ENCODE data around the gene ITPKC. TPM values are rescaled to one million over a fixed set of nuclear protein-coding genes. Genes with fewer than 3 reads are reported as not detected.

ITPKC gene
- total and polyA plus RNA-seq, 3 experiments from 2014 or later: 5.5 to 8.9 (median 5.7) TPM

- Histone ChIP-seq H3K27ac (ENCODE audit: low read depth, low read length) (no peak overlapping the region), H3K4me3 (ENCODE audit: low read length) (no peak overlapping the region), H3K4me1 (ENCODE audit: insufficient read depth, low read length) (no peaks in the 10 kb centered on the region), H3K27me3 (ENCODE audit: insufficient read depth, low read length, poor library complexity, severe bottlenecking) (no peaks in the 10 kb centered on the region), H3K9me3 (ENCODE audit: low read length) (peaks cover 3% of the 10 kb centered on the region), H3K36me3 (ENCODE audit: insufficient read depth, low read length) (no peaks in the 10 kb centered on the region)
- no peaks in the 10 kb centered on the region for H3K4me1 Mint-ChIP-seq
- POLR2A ChIA-PET: no interaction called here
- DNase-seq: no peak
- CTCF ChIA-PET: interaction anchor here (1.5 kb wide), 1 partner anchor 13 kb away, joined by 3 read pairs; no protein-coding TSS in a partner anchor
- peaks cover 7 to 39% (median 16%) of the 10 kb centered on the region in 3 donors for H3K36me3 Mint-ChIP-seq
- H3K9me3 Mint-ChIP-seq: peaks cover 0 to 3% (median 0%) of the 10 kb centered on the region in 5 donors
- no peak overlapping the region for H3K4me3 Mint-ChIP-seq
- no peaks in the 10 kb centered on the region for H3K27me3 Mint-ChIP-seq
- H3K27ac Mint-ChIP-seq: no peak overlapping the region
These were observed 42.6 kb upstream of the ITPKC start for GRCh38 chr19:40674291-40674690.

- no peaks in the 10 kb centered on the region for H3K36me3 ChIP-seq (ENCODE audit: insufficient read depth, low read length)
- CTCF ChIA-PET: no interaction called here
- H3K4me3 ChIP-seq (ENCODE audit: low read length): no peak overlapping the region
- Mint-ChIP-seq H3K36me3 (peaks cover 0 to 31% (median 9%) of the 10 kb centered on the region in 3 donors), H3K9me3 (no peaks in the 10 kb centered on the region), H3K27ac (no peak overlapping the region), H3K27me3 (no peaks in the 10 kb centered on the region), H3K4me3 (no peak overlapping the region), H3K4me1 (no peaks in the 10 kb centered on the region)
- H3K4me1 ChIP-seq (ENCODE audit: insufficient read depth, low read length): no peaks in the 10 kb centered on the region
- no peaks in the 10 kb centered on the region for H3K27me3 ChIP-seq (ENCODE audit: insufficient read depth, low read length, poor library complexity, severe bottlenecking)
- POLR2A ChIA-PET: interaction anchor here (0.6 kb wide), 1 partner anchor 11 kb away, joined by 3 read pairs; no protein-coding TSS in a partner anchor
- H3K27ac ChIP-seq (ENCODE audit: low read depth, low read length): no peak overlapping the region
- no peaks in the 10 kb centered on the region for H3K9me3 ChIP-seq (ENCODE audit: low read length)
- DNase-seq: no peak
These were observed 39.8 kb upstream of the ITPKC start for GRCh38 chr19:40677156-40677555.

- H3K27me3 ChIP-seq (ENCODE audit: insufficient read depth, low read length, poor library complexity, severe bottlenecking): no peaks in the 10 kb centered on the region
- no peaks in the 10 kb centered on the region for H3K9me3 ChIP-seq (ENCODE audit: low read length)
- no peak overlapping the region for H3K27ac ChIP-seq (ENCODE audit: low read depth, low read length)
- H3K36me3 Mint-ChIP-seq: peaks cover 7 to 40% (median 21%) of the 10 kb centered on the region in 3 donors
- H3K36me3 ChIP-seq (ENCODE audit: insufficient read depth, low read length): no peaks in the 10 kb centered on the region
- ChIA-PET CTCF (no interaction called here), POLR2A (no interaction called here)
- H3K27ac Mint-ChIP-seq: no peak overlapping the region
- no peak for DNase-seq
- H3K4me3 ChIP-seq (ENCODE audit: low read length): no peak overlapping the region
- no peaks in the 10 kb centered on the region for H3K4me1 ChIP-seq (ENCODE audit: insufficient read depth, low read length)
- H3K9me3 Mint-ChIP-seq: no peaks in the 10 kb centered on the region
- H3K4me3 Mint-ChIP-seq: no peak overlapping the region
- no peaks in the 10 kb centered on the region for H3K27me3 Mint-ChIP-seq
- no peaks in the 10 kb centered on the region for H3K4me1 Mint-ChIP-seq
These were observed 35.9 kb upstream of the ITPKC start for GRCh38 chr19:40681039-40681438.

GRCh38 chr19:40682431-40682964 is 34.4 kb upstream of the ITPKC start:
- Mint-ChIP-seq H3K27me3 (no peaks in the 10 kb centered on the region), H3K27ac (peak overlapping the region in 1 of 8 donors; percentile 25), H3K4me1 (no peaks in the 10 kb centered on the region), H3K9me3 (no peaks in the 10 kb centered on the region), H3K36me3 (peaks cover 7 to 34% (median 19%) of the 10 kb centered on the region in 3 donors), H3K4me3 (no peak overlapping the region)
- Histone ChIP-seq H3K4me3 (ENCODE audit: low read length) (no peak overlapping the region), H3K4me1 (ENCODE audit: insufficient read depth, low read length) (no peaks in the 10 kb centered on the region), H3K27ac (ENCODE audit: low read depth, low read length) (no peak overlapping the region), H3K36me3 (ENCODE audit: insufficient read depth, low read length) (no peaks in the 10 kb centered on the region), H3K9me3 (ENCODE audit: low read length) (no peaks in the 10 kb centered on the region), H3K27me3 (ENCODE audit: insufficient read depth, low read length, poor library complexity, severe bottlenecking) (no peaks in the 10 kb centered on the region)
- CTCF ChIA-PET: no interaction called here
- DNase-seq: no peak
- POLR2A ChIA-PET: no interaction called here

GRCh38 chr19:40683437-40683836 is 33.5 kb upstream of the ITPKC start:
- Histone ChIP-seq H3K27ac (ENCODE audit: low read depth, low read length) (no peak overlapping the region), H3K9me3 (ENCODE audit: low read length) (no peaks in the 10 kb centered on the region), H3K36me3 (ENCODE audit: insufficient read depth, low read length) (no peaks in the 10 kb centered on the region), H3K4me3 (ENCODE audit: low read length) (no peak overlapping the region), H3K4me1 (ENCODE audit: insufficient read depth, low read length) (no peaks in the 10 kb centered on the region), H3K27me3 (ENCODE audit: insufficient read depth, low read length, poor library complexity, severe bottlenecking) (no peaks in the 10 kb centered on the region)
- Mint-ChIP-seq H3K4me1 (no peaks in the 10 kb centered on the region), H3K4me3 (no peak overlapping the region), H3K27ac (no peak overlapping the region), H3K27me3 (no peaks in the 10 kb centered on the region), H3K36me3 (peaks cover 7 to 25% (median 14%) of the 10 kb centered on the region in 3 donors), H3K9me3 (no peaks in the 10 kb centered on the region)
- CTCF ChIA-PET: no interaction called here
- POLR2A ChIA-PET: no interaction called here
- DNase-seq: no peak

- no peaks in the 10 kb centered on the region for H3K4me1 Mint-ChIP-seq
- ChIA-PET POLR2A (no interaction called here), CTCF (no interaction called here)
- H3K4me3 ChIP-seq (ENCODE audit: low read length): no peak overlapping the region
- no peaks in the 10 kb centered on the region for H3K27me3 Mint-ChIP-seq
- no peaks in the 10 kb centered on the region for H3K4me1 ChIP-seq (ENCODE audit: insufficient read depth, low read length)
- peaks cover 7 to 23% (median 12%) of the 10 kb centered on the region in 3 donors for H3K36me3 Mint-ChIP-seq
- H3K27me3 ChIP-seq (ENCODE audit: insufficient read depth, low read length, poor library complexity, severe bottlenecking): no peaks in the 10 kb centered on the region
- no peak for DNase-seq
- no peak overlapping the region for H3K27ac ChIP-seq (ENCODE audit: low read depth, low read length)
- H3K4me3 Mint-ChIP-seq: no peak overlapping the region
- no peaks in the 10 kb centered on the region for H3K9me3 Mint-ChIP-seq
- peak overlapping the region in 1 of 8 donors; percentile 64 for H3K27ac Mint-ChIP-seq
- no peaks in the 10 kb centered on the region for H3K36me3 ChIP-seq (ENCODE audit: insufficient read depth, low read length)
- no peaks in the 10 kb centered on the region for H3K9me3 ChIP-seq (ENCODE audit: low read length)
These were observed 32.6 kb upstream of the ITPKC start for GRCh38 chr19:40684280-40684679.

- no peaks in the 10 kb centered on the region for H3K27me3 ChIP-seq (ENCODE audit: insufficient read depth, low read length, poor library complexity, severe bottlenecking)
- peaks cover 7 to 20% (median 12%) of the 10 kb centered on the region in 3 donors for H3K36me3 Mint-ChIP-seq
- H3K4me1 ChIP-seq (ENCODE audit: insufficient read depth, low read length): peaks cover 4% of the 10 kb centered on the region
- no peaks in the 10 kb centered on the region for H3K9me3 ChIP-seq (ENCODE audit: low read length)
- POLR2A ChIA-PET: no interaction called here
- no peaks in the 10 kb centered on the region for H3K27me3 Mint-ChIP-seq
- CTCF ChIA-PET: no interaction called here
- H3K4me3 Mint-ChIP-seq: no peak overlapping the region
- no peaks in the 10 kb centered on the region for H3K4me1 Mint-ChIP-seq
- no peaks in the 10 kb centered on the region for H3K36me3 ChIP-seq (ENCODE audit: insufficient read depth, low read length)
- no peak overlapping the region for H3K4me3 ChIP-seq (ENCODE audit: low read length)
- no peaks in the 10 kb centered on the region for H3K9me3 Mint-ChIP-seq
- no peak for DNase-seq
- H3K27ac Mint-ChIP-seq: peak overlapping the region in 1 of 8 donors; percentile 42
- H3K27ac ChIP-seq (ENCODE audit: low read depth, low read length): no peak overlapping the region
These were observed 31.8 kb upstream of the ITPKC start for GRCh38 chr19:40685016-40685526.

GRCh38 chr19:40685563-40685962 is 31.3 kb upstream of the ITPKC start:
- Mint-ChIP-seq H3K4me1 (peaks cover 0 to under 1% (median 0%) of the 10 kb centered on the region in 3 donors), H3K4me3 (peak overlapping the region in 1 of 7 donors; percentile 2), H3K27me3 (no peaks in the 10 kb centered on the region), H3K9me3 (no peaks in the 10 kb centered on the region), H3K27ac (peak overlapping the region in 2 of 8 donors; percentile 2 to 42), H3K36me3 (peaks cover 7 to 20% (median 12%) of the 10 kb centered on the region in 3 donors)
- no peak overlapping the region for H3K4me3 ChIP-seq (ENCODE audit: low read length)
- H3K27ac ChIP-seq (ENCODE audit: low read depth, low read length): no peak overlapping the region
- H3K9me3 ChIP-seq (ENCODE audit: low read length): no peaks in the 10 kb centered on the region
- H3K36me3 ChIP-seq (ENCODE audit: insufficient read depth, low read length): no peaks in the 10 kb centered on the region
- no peaks in the 10 kb centered on the region for H3K27me3 ChIP-seq (ENCODE audit: insufficient read depth, low read length, poor library complexity, severe bottlenecking)
- H3K4me1 ChIP-seq (ENCODE audit: insufficient read depth, low read length): peaks cover 5% of the 10 kb centered on the region
- CTCF ChIA-PET: no interaction called here
- no peak for DNase-seq
- POLR2A ChIA-PET: no interaction called here
